ENCODE results near the gene MIER2.

Gene MIER2

DNA sequence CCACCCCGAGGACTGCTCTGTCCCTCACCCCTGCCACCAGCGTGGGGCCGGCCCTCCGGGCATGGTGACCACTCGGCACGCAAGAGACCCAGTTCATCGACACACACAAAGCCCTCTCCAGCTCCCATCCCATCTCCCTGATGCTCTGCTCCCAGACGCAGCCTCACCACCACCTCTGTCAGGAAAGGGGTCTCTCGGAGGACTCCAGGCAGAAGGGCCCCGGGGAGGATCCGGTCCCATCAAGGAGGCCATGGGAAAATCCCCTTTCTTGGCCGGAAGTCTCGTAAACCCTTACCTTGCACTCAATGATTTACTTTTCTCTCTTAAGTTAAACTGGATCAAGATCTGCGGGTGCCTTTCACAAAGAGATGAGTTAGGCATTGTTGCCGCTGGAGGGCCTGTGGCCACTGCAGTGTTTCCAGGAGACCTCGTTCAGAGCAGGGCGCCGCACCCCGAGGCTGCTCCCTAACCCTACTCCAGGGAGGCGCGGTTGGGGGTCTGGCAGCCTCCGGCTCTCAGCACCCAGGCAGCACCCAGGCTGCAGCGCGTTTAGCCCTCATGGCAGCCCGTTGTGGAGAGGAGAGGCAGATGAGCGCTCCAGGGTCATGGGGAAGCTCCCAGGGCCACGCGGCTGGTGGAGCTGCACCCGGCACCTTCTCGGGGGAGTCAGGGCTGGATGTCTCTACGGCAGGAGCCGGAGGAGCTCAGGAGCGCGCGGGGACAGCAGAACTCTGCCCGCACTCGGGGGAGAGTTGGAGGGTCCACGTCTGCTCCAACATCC is 33.4 kb upstream of the MIER2 start:
- DNase-seq, result no peak

DNA sequence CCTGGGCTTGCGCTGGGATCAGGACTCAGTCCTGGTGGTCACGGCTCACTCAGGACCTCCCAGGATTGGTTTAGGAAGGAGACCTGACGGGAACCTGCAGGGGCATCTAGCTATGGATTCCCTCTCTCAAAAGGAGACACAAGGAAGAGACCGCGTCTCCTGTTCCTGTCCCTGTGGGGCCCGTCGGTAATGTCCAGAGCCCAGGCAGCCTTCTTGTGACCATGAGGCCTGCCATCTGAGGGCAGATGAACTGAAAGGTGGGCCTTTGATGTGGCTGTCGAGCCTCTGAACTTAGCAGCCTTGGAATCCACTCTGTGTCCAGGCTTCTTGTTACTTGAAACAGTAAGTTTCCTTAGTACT is 31.5 kb upstream of the MIER2 start:
- DNase-seq, result no peak

DNA sequence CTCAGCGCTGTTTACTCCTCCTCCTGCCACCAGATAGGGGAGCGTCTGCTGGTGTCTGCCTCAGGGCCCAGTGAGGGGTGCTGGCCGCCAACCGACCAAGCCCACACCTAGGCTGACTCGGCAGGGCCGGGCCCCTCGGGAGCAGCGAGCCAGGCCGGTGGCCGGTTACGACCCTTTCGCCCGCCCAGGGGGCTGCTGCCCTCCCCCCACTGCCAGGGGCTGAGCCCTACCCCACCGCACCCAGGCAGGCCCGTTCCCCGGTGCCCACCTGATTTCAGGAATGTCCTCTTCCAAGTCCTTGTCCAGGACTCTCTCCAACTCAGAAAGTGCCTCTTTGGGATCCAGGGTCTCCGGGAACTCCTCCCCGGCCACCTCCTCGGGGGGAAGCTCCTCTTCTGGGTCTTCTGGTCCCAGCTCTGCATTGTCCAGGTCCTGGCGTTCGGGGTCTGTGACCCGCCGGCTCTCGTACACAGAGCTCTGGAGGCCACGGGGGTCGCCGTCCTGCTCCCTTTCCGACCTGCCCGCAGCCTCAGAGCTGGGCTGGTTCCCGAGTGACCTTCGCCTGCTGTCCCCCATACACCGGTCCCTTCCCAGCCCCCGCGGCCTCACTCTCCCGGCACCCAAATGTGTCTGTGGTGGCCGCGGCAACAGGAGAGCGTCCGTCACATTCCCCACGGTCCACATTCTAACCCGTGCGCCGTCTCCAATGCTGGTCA is 31.0 kb upstream of the MIER2 start:
- DNase-seq, result no peak

DNA sequence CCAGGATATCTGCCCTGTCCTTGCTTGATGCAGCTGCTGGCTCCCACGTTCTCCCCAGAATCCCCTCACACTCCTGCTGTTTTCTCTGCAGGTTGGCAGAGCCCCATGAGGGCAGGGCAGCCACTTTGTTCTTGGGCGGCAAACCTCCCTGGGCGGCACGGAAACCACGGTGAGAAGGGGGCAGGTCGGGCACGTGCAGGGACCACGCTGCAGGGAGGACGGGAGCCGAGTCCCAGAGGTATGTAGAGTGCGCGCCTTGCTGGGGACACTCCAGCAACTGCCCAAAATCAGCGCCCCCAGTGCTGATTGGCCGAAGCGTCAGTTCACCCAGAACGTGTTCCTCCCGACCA is 30.3 kb upstream of the MIER2 start:
- DNase-seq, result no peak

DNA sequence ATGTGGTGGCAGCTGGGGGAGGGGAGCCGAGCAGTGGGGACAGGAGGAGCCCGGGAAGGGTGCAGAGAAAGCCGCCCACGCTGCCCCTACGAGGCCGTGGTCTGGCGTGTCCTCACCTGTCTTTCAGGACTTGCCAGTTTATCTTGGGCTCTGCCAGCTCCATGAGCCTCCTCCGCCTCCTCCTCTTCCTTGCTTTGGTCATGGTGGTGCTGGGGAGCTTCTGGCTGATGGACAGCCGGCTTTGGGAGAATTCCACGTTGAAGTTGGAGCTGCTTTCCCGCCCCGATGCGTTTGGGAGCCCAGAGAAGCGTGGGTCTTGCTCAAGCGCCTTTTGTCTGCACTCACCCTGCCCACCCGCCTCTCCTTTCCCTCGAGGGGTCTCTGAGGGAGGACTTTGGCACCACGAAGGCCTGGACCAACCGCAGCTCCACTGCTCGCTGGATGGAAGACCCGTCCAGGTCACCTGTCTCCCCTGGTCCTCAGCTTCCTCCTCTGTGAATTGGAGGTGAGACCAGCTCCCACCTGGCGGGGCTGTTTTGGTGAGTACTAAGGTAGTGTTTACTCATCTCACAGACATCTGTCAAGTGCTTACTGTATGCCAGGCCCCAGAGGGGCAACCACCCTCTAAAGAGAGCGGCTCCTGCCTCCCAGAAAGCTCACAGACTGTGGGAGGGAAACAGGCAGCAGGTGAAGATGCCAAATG is 29.7 kb upstream of the MIER2 start:
- DNase-seq, result no peak

DNA sequence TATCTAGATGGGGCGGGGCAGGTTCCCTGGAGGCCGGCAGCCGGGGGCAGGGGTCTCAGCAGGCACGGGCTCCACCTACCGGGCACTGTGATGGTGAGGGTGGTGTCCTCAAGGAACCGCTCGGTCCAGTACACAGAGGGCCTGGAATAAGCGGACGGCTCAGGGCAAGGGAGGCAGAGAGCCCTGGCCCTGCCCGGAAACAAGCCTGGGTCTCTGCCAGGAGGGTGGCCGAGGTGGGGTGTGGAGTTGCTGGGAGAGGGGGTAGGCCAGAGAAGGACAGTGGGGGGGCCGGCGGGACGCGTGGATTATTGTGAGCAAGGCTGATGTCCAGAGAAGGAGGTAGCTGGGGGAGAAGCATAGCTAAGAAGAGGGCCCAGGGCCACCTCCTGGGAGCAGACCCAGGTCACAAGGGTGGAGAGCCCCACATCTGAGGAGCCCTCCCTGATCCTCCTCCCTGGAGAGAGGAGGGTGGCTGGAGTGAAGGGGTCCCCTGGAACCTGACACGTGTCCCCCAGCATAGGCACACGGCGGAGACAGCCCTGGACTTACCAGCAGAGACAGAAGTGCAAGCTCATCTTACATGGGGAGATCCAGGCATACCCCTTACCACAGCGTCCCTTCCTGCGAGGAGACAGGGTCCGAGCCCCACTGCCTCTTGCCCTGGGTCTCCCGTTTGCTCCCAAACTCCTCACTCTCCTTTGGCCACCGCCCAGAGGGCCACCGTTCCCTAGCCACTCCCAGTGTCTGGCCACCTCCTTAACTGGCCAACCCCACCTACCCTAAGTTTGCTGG is 29.0 kb upstream of the MIER2 start:
- no peak for DNase-seq

DNA sequence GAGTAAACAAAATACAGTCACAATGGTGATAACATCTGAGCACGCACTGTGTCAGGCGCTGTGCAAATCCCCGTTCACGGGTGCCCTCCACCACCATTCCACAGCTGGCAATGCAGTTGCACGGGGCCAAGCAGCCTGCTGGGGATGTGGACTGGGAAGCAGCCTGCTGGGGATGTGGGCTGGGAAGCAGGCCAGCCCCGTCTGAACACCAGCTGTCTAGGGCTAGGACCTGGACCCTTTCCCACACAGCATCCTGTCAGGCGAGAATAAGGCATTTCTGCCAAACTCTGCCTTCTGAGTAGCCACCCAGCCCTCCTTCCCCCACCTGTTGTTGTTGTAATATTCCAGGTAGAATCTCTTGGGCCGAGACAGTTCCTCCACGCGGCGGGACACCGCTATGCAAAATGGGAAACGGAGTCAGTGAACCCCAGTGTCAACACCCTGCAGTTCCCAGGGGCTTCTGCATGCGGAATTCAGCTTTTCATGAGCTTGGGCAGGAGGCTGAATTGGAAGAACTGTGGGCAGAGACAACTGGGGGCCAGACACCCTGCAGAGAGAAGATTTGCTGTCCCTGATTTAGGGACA is 27.8 kb upstream of the MIER2 start:
- DNase-seq, result no peak

DNA sequence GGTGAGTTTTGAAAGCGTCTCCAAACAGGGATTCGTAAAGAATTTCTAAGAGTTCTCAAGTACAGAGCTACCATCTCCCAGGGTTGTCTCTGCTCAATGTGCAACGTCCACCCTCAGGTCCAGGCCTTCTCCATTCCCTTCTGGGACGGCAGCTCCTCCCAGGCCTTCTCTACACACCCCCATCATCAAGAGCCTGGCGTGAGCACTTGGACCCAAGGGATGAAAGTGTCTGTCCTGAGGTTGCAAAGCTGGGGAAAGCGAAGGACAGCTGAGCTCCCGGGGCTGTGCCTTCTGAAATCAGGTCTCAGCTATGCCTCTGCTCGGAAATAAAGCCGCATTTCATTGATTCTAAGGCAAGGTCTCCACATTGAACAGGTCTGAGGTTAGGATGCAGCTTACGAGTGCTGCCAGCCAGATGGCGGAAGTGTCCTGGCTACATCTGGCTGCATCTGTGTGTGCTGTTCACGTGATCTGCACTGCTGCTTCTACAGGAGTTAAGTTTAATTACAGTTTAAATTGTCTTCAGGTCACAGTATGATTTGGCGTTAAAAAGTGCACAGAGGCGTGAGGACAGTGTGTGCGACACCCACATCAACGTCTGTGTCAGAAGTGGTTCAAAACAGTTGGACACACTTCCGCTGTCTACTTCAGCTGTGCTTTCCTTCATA is 27.0 kb upstream of the MIER2 start:
- DNase-seq, result no peak

DNA sequence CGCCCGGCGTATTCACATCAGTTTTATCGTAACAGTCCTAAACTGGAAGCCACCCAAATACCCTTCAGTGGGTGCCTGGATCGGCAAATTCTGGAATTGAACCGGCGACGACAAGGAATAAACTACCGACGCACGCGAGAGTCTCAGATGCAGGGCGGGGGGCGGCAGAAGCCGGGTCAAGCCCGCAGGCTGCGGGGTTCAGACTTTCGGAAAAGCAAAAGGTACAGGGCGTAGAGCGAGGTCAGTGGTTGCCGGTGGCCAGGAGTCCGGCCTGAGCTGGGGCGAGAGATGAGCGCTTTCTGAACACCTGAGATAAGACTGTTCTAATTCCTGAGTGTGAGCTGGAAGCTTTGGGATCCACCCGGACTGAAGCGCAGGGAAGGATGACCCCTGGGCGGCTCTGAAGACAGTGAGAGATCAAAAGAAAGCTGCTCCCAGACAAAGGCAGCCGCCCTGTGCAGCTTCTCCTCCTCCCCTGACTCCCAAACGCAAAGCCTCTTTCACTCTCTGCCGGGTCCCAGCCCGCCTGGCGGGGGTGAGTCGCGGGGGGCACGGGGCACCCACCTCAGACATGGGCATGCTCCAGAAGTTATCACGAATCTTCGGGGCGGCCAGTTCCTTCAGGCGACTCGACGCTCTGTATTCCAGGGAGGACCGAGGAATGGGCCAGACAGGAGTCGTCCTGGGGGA is 26.2 kb upstream of the MIER2 start:
- no peak for DNase-seq

DNA sequence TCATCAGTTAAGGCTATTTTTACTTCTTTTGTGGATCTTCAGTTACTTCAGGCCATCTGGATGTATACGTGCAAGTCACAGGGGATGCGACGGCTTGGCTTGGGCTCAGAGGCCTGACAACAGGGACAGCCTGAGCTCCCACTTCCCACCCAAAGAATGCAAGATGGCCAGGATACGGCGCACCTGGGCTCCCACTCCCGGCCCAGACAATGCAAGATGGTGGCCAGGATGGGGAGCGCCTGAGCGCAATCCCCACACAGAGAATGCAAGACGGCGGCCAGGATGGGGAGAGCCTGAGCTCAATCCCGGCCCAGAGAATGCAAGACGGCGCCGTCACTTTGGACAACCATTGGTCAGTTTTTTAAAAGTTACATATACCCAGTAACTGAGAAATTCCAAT is 25.3 kb upstream of the MIER2 start:
- no peak for DNase-seq

DNA sequence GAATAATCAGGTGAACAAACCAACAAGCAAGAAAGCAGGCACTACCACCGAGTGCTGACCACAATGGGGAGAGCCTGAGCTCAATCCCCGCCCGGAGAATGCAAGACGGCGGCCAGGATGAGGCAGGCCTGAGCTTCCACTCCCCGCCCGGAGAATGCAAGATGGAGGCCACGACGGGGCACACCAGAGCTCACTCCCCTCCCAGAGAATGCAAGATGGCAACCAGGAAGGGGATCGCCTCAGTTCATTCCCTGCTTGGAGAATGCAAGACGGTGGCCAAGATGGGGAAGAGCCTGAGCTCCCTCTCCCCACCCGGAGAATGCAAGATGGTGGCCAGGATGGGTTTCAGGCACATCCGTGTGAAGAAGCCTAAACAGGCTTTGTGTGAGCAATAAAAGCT is 24.7 kb upstream of the MIER2 start:
- DNase-seq, result no peak

DNA sequence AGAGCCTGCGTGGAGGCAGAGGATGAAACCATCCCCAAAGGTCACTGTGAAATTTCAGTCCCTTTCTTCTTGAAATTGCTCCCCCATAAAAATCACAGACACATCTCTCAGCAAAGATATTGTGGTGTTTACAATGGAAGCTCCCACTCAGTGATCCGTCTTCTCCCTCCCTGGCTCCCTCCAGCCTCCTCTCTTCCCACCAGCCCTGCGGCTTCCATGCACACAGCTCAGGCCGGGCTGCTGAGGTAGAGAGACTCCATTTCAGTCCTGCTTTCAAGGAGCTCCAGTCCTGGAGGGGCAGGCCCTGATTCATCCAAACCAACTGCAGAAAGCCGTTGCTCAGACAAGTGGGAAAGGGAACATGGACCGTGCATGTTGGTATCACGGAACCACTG is 24.0 kb upstream of the MIER2 start:
- DNase-seq, result no peak

DNA sequence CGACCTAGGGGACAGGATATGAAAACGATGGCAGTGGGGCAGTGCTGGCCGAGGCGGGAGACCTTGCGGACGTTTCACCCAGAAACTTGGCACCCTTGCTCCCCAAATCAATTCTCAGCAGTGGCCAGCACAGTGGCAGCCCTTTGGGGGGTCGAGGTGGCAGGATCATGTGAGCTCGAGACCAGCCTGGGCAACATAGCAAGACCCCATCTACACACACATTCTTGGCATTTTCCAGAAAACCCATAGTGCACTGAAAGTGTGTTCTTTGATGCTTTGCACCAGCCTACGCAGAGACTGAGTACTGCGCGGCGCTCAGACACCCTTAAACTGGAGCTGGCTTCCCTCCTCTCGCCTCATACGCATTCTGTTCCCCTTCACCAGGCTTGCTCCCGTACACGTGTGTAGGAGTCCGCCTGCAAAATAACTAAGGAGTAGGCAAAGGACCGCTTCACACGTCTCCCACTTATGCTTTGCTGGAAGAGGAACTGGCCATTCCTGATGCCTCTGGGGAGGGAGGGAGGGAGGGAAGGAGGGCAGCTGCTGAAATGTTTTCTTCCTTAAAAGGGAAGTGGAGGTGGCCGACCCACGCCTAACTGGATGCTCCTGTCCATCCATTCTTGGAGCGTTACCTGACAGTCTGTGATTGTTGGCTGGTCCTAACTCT is 23.5 kb upstream of the MIER2 start:
- no peak for DNase-seq

DNA sequence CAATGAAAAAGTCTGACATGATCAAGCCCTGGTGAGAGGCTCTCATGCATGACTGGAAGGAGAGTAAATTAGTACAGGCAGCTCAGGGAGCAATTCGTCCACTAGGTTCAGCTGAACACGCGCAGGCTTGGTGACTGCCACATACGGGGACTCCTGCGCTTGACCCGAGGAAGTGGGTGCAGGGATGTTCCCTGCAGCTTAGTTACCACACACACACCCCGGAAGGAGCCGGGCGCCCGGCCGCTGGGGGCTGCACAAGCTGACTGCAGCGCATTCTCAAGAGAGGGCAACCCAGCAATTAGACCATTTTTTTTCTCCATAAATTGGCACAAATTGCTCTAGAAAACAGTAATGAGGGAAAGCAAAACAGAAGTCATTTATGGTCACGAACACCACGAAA is 23.0 kb upstream of the MIER2 start:
- no peak for DNase-seq

DNA sequence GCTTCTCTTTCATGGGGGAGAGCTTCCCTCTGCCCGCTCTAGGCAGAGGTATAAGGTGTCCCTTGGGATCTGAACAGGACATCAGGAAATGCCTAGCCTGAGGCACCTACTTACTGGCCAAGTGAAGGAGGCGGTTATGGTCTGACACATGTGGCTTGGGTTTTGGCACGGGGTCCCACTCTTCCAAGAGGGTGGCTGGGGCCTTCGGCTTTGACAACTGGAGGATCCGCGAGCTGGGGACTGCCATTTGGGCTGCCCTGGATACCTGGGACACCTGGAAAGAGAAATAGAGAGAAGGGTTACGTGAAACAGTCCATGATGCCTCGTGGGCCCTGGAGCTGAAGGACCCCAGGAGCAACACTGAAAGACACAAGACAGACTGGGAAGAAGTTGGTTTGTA is 22.4 kb upstream of the MIER2 start:
- no peak for DNase-seq

DNA sequence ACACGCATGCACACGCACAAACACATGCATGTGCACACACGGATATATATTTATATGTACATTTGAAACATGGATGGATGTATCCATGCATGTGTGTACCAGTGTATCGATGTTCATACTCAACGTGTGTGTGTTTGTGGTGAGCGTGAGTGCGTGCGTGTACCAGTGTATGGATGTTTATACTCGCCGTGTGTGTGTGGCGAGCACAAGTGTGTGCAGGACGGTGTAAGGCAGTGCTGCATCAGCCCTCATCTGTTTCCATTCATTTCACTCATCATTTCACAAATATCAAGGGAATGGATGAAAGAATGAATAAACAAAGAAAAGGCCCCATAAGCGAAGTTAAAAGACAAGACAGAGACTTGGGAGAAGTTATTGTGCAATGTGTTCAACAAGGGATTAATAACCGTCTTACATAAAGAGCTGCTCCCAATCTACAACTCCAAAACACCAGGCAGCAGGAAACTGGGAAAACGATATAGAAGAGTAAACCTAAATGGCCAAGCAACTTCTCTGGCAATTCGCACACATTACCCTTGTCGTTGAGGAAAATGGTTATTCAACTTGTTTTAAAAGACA is 21.7 kb upstream of the MIER2 start:
- DNase-seq, result no peak

DNA sequence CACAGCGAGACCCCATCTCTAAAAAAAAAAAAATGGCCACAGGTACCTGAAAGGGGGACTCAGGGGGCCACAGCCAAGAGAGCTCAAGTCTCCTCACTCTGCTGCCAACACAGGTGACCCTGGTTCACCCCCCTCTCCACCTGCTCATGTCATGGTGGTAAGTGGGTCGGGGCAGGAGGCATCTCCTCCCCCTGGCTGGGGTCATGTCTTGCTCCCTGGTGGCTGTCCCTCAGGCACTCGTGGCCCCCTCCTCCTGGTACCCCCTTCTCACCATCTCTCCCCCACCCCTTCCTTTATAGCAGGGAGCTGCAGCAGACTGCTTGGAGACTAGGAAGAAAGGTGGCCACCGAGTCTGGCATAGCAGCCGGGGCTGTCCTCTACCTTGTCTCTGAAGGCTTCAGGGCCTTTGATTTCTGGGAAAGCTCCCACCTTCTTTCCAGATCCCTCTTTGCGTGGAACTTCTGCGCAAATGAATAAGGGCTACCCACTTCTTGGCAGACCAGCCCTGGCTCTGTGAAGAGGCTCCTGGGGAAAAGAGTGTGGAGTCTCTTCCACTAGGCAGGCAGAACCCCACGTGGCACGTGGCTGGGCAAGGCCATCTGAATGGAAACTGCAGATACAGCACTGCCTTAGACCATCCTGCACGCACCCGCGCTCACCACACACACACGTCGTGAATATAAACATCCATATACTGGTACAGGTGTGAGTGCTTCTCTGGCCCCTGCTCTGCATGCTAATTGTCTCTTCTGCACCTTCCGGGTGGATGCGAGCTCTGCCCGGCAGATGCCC is 20.1 kb upstream of the MIER2 start:
- DNase-seq, result no peak

DNA sequence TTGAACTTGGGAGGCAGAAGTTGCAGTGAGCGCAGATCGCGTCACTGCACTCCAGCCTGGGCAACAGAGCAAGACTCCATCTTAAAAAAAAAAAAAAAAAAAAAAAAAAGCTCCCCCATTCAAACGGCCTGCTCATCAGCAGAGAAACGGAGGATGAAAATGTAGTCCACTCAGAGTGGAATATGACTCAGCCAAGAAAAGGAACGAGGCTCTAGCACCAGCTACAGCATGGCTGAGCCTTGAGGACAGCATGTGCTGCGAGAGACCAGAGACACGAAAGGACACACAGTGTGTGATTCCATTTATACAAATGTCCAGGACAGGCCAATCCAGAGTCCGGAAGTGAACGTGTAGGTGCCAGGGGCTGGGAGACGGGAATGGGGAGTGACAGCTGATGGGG is 18.1 kb upstream of the MIER2 start:
- DNase-seq, result no peak

DNA sequence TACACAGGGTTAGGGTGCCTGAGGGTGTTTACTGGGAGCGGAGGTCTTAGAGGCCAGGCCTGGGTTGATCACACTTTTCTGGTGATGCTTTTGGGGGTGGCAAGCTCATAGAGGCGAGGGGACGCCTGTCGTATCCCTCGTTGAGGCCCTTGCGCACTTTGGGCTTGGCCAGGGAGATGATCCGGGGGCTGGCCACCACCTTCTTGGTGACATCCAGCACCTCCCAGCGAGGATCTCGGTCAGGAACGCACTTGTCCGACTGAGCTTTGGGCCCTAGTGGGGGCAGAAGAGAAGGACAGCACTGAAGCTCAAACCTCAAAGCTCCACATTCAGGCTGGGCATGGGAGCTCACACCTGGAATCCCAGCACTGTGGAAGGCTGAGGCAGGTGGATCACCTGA is 17.6 kb upstream of the MIER2 start:
- no peak for DNase-seq

DNA sequence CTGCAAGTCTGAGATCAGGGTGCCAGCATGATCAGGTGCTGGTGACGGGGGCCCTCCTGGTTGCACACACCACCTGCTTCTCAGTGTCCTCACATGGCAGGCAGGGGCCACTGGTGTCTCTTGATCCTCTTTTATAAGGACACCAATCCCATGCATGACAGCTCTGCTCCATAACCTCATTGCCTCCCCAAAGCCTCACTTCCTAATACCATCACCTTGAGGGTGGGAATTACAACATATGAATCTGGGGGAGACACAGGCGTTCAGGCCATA is 15.0 kb upstream of the MIER2 start:
- DNase-seq, result no peak

Measured in stimulated activated CD4-positive, alpha-beta T cell treated with anti-CD3 and anti-CD28 coated beads, Interleukin-4, amount 100 ng/mL, for 24 hours (primary cell).